ENCODE measurements around the gene RFTN1.

- TF ChIP-seq, protein P1, sequence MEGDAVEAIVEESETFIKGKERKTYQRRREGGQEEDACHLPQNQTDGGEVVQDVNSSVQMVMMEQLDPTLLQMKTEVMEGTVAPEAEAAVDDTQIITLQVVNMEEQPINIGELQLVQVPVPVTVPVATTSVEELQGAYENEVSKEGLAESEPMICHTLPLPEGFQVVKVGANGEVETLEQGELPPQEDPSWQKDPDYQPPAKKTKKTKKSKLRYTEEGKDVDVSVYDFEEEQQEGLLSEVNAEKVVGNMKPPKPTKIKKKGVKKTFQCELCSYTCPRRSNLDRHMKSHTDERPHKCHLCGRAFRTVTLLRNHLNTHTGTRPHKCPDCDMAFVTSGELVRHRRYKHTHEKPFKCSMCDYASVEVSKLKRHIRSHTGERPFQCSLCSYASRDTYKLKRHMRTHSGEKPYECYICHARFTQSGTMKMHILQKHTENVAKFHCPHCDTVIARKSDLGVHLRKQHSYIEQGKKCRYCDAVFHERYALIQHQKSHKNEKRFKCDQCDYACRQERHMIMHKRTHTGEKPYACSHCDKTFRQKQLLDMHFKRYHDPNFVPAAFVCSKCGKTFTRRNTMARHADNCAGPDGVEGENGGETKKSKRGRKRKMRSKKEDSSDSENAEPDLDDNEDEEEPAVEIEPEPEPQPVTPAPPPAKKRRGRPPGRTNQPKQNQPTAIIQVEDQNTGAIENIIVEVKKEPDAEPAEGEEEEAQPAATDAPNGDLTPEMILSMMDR (IDR thresholded peaks at IDR 0.05), result no peak
- no peak for TF ChIP-seq EZH2phosphoT487 (IDR thresholded peaks at IDR 0.05)
These were observed 213.8 kb downstream of the RFTN1 start for GRCh38 chr3:16299746-16300145.
